GM13977 (cell line): ENCODE results near the gene HPN.

Source experiments
- DNase-seq: peaks from one replicate; pipeline ENCODE4 v3.0.0; 2012; ENCODE audit warnings: low spot score
- in situ Hi-C: fragments of 300-500 bp; cut with MboI; formaldehyde crosslinking; loops from one replicate; pipeline ENCODE4 v1.12.0; 2022; ENCODE audit warnings: low sequenced_read_pairs, low pct_unique_long_range_greater_than_20kb, mixed read lengths, inconsistent platforms; ENCODE audit not compliant: unreplicated experiment
- TF ChIP-seq, protein P1 (sequence below): IDR thresholded peaks from 2 replicates; pipeline ENCODE4 v1.5.1; 2012; ENCODE audit warnings: mild to moderate bottlenecking, control low read depth; ENCODE audit not compliant: insufficient read depth; ENCODE audit errors: extremely low read depth, missing control alignments

The HPN gene

DNA sequence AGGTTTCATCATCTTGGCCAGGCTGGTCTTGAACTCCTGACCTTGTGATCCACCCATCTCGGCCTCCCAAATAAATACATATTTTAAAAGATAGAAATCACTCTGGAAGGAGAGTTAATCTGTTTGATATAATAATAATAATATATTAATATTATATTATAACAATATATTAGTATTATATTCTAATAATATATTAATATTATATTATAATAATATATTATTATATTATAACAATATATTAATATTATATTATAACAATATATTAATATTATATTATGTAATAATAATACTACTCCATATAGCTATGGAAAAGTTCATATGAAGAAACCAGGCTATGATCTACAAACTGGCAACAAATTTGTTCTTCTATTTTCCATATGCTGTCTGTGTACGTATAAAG lies 16.8 kb downstream of the HPN start:
- DNase-seq, result no peak
- in situ Hi-C loops, result no loop called here
- TF ChIP-seq, protein P1, sequence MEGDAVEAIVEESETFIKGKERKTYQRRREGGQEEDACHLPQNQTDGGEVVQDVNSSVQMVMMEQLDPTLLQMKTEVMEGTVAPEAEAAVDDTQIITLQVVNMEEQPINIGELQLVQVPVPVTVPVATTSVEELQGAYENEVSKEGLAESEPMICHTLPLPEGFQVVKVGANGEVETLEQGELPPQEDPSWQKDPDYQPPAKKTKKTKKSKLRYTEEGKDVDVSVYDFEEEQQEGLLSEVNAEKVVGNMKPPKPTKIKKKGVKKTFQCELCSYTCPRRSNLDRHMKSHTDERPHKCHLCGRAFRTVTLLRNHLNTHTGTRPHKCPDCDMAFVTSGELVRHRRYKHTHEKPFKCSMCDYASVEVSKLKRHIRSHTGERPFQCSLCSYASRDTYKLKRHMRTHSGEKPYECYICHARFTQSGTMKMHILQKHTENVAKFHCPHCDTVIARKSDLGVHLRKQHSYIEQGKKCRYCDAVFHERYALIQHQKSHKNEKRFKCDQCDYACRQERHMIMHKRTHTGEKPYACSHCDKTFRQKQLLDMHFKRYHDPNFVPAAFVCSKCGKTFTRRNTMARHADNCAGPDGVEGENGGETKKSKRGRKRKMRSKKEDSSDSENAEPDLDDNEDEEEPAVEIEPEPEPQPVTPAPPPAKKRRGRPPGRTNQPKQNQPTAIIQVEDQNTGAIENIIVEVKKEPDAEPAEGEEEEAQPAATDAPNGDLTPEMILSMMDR, result no peak

DNA sequence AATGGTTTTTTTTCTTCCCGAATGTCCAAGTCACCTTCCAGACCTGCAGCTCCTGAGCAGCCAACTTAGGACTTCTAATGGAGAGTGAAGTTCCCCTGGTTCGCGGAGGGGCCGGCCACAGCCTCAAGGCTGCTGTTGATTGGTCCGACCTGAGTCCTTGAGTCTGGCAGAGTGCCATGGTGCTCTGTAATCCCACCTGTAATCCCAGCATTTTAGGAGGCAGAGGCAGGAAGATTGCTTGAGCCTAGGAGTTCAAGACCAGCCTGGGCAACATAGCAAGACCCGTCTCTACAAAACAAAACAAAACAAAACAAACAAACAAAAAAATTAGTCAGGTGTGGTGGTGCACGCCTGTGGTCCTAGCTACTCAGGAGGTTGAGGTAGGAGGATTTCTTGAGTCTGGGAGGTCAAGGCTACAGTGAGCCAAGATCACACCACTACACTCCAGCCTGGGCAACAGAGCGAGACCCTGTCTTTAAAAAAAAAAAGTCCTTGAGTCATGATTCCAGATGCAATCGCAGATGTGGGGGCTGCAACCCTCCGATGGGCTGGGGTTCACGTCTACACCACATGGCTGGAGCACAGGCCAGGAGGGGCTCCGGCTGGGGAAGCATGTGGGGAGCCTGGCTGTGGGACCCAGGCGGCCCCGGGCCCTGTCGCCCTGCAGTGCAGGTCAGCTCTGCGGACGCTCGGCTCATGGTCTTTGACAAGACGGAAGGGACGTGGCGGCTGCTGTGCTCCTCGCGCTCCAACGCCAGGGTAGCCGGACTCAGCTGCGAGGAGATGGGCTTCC lies 17.7 kb downstream of the HPN start:
- in situ Hi-C loops, result no loop called here
- TF ChIP-seq, protein P1, result no peak
- DNase-seq, result no peak

DNA sequence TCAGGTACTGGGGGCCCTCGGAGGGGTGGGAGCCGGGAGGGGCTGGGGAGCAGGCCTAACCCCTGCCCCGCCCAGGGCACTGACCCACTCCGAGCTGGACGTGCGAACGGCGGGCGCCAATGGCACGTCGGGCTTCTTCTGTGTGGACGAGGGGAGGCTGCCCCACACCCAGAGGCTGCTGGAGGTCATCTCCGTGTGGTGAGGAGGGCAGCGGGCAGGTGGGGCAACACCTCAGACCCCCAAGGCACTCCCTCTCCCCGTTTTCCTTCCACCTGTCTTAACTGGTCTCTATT lies 18.2 kb downstream of the HPN start:
- DNase-seq, result no peak
- TF ChIP-seq, protein P1, result no peak
- in situ Hi-C loops, result no loop called here

DNA sequence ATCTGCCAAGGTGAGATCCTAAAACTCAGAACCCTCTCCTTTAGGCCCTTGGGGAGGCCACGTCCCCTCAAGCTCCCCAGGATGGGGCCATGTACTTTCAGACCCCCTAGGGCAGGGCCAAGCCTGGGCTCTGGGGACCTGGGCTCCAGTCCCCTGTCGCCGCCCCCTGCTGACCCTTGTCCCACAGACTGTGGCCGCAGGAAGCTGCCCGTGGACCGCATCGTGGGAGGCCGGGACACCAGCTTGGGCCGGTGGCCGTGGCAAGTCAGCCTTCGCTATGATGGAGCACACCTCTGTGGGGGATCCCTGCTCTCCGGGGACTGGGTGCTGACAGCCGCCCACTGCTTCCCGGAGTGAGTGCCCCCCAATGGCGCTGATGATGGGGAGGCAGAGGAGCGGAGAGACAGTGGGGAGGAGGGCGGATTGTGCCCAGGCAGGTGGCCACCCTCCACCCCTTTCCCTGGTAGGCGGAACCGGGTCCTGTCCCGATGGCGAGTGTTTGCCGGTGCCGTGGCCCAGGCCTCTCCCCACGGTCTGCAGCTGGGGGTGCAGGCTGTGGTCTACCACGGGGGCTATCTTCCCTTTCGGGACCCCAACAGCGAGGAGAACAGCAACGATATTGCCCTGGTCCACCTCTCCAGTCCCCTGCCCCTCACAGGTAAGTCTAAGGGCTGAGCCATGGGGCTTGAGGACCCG lies 18.8 kb downstream of the HPN start:
- TF ChIP-seq, protein P1, result no peak
- in situ Hi-C loops, result no loop called here
- DNase-seq, result no peak

DNA sequence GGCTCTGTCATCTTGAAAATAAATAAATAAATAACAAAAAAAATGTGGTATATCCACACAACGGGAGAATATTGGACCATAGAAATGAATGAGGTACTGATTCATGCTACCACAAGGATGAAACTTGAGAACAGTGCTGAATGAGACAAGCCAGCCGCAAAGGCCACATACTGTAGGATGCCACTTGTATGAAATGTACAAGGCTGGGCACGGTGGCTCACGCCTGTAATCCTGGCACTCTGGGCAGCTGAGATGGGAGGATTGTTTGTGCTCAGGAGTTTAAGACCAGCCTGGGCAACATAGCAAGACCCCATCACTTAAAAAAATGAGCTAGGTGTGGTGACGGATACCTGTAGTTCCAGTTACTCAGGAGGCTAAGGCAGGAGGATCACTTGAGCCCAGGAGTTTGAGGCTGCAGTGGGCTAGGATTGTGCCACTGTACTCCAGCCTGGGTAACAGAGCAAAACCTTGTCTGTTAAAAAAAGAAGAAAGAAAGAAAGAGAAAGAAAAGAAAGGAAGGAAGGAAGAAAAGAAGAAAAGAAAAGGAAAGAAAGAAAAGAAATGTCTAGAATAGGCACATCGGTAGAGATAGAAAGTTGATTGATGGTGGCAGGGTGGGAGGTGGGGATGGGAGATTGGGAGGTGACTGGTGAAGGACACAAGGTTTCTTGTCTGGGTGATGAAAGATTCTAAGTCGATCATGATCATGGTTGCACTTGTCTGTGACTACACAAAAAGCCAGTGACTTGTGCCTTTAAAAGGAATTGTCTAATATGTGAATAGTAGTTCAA lies 20.3 kb downstream of the HPN start:
- in situ Hi-C loops, result no loop called here
- TF ChIP-seq, protein P1, result no peak
- no peak for DNase-seq

DNA sequence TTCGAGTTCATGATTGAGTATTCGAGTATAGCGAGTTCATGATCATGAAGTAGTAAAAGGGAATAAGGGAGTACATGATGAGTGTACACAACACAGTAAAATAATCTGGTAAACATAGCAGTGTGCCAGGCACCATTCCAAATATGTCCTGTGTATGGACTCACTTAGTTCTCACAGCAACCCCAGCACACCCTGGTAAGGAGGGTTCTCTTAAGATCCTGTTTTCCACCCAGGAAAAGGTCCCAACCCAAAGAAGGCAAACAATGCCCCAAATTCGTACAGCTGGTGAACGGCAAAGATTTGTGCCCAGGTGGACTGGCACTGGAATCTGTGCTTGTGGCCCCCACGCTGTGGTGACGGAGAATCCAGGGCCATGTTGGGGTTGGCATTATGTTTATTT lies 21.4 kb downstream of the HPN start:
- in situ Hi-C loops, result no loop called here
- no peak for DNase-seq
- TF ChIP-seq, protein P1, result no peak
